Anterior cingulate cortex (tissue), 58 donors: Measurements from ENCODE around the gene TRPM6.

ENCODE experiments used
- DNase-seq, 58 donors: peaks; one replicate each; lab custom pipeline; 2025; lab: John Stamatoyannopoulos, UW

The TRPM6 gene

DNA sequence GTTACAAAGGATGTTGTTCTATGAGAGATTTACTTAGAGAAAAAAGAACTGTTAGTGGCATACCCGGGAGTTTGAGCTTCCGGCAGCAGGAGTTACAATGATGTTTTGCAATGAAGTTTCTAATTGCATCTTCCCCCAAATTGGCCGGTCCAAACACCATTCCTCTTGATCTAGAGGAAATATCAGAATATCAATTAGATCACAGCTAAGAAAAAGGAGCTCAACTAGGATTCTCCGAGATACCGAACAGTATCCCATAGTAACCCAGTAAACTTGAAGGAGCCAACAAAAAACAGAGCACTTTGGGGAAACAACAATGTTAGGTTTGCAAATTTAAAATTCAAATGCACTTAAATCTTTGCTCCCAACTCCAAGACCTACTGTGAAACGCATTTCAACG lies 159.5 kb downstream of the TRPM6 start:
- peak in 8 of 58 donors; percentile 13 to 53 (median 30) for DNase-seq

DNA sequence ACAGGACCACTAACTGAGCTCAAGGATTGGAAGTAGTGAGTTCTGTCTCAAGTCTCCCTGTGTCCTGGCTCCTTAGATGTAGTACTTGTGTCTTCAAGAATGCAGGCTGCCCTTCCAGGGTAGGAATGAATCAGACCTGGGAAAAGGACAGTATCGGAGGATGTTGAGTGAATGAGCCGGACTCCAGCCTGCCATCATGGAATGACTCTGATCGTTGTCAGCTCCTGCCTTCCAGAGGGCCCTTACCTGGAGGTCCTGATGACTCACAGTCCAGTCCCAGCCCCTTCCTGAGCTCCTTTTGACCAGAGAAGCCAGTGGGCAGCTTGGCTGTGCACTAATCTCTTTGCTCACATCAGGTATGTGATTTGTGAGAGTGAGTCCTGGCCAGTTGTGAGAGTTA lies 161.1 kb downstream of the TRPM6 start:
- no peak for DNase-seq

DNA sequence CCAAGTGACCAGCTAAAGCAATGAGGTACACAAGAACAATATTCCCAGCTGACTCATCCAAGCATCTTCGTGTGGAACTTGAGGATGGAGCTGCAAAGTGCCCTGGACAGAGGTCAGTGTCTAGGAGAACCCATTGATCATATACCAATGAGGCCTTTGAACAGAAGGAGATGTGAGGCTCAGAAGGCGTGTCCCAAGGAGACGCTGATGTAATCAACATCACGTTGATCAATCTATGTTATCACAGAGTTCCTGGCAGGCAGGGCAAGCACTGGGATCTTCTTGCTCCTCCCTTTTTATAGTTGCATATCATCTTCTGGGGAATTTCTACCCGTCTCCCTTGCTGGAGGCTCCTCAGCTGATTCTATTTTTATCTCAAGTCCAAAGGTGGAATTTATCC lies 163.4 kb downstream of the TRPM6 start:
- DNase-seq = no peak

DNA sequence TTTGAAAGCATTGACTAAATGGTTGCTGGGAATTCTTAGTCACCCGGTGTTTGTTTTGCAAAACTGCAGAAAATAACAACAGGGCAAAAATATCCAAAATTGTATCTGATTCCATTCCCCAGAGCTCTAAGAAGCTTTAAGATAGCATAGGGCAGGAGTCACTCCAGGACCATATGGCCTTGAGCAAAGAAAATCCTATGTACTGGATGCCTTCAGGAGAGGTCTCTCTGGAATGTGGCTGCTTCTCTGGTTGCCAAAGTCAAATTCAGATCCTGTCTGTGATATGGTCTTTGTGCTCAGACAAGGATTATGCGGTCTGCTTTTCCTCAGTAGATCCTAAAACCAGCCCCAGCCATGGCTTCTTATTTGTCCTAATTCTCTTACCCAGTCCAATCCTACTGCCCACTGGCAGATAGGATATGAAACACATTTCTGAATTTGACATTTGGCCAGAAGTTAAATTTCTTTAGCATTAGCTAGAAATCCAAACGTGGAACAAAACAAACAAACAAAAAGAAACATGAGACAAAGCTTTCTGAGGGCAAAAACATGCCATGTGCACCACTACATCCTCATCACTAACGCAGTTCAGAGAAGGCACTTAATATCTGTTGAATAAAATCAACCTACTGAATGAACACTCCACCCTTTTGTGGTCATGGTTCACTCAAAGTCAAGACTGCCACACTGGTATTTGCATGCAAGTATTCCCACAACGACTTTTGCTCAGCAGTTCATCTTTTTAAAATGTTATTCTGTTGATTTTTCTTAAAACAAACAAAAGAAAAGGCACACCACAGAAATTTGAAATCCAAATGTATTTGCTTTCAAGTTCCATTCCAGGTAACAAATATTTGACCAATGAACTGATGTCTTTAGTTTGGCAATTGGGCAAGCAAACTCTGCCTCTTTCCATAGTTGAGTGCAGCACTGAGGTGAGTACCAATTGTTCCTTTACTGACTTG lies 165.7 kb downstream of the TRPM6 start:
- DNase-seq = no peak

DNA sequence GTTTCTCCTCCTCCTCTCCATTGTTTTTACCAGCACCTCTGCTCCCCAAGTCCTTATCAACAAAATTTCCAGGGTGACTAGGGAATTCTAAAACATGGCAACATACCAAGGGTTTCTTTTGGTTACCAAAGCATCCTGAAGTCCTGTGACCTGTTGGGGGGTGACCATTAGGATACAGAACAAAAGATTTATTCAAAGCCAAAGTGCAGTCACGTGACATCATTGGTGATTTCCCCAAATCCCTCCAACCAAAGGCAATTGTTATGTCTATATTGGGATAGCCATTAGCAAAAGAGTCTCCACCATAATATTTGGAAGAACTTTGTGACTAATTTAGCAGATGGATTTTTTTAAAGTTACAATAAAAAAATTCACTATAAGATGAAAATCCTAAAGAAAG lies 168.4 kb downstream of the TRPM6 start:
- DNase-seq = no peak

DNA sequence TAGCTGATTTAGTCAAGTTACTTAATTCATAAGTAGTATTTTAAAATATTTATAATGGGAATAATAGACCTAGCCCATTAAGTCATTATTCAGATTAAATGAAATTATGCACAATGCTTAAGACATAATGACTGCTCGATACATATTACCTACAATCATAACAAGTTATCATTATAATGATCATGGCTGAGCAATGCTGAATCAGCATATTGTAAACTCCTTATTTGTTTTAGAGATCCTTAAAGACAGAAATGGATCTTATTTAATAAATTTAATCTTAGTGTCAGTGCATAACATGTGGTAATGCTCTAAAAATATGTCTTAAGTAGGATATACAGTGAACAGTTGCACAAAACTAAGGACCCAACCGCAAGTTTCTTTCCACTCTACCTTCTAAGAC lies 169.0 kb downstream of the TRPM6 start:
- DNase-seq = no peak

GRCh38 chr9:74711341-74711740 lies 176.4 kb downstream of the TRPM6 start:
- DNase-seq = no peak

DNA sequence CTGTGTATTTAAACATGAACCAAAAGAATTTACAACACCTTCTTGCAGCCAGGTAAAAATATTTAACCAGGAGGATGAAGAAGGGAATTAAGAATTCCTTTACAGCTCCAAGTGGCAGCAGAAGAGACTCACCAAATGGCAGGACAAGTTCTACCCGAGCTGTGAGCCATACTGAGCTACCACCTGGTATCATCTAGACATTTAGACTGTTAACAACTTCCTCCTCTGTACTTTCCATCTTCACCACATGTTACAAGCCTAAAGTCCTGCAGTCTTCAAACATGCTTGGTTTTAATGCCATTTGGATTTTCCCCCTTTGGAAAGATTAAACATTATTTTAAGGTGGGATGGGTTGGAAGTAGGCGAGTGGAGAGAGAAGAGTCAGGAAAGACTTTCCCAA lies 190.2 kb downstream of the TRPM6 start:
- no peak for DNase-seq

- no peak for DNase-seq
Observed at GRCh38 chr9:74696520-74696919, 191.2 kb downstream of the TRPM6 start.

DNA sequence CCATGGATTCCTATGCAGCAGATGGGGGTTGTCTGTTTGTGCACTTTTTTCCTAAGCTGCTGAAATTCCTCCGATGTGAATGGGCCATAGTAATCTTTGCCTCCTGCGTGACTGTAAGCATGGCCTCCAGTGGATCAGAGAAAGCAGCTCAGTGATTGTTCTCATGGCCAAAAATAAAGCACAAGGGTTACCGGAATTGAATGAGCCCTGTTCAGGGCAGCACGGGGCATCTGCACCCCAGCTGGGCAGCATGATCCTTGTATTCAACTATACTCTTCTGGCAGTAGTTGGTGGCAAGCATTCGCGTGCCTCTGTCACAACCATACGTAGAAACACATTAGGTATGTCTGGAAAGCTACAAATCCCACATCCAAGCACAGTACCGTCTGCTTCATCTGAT lies 196.7 kb downstream of the TRPM6 start:
- no peak for DNase-seq

DNA sequence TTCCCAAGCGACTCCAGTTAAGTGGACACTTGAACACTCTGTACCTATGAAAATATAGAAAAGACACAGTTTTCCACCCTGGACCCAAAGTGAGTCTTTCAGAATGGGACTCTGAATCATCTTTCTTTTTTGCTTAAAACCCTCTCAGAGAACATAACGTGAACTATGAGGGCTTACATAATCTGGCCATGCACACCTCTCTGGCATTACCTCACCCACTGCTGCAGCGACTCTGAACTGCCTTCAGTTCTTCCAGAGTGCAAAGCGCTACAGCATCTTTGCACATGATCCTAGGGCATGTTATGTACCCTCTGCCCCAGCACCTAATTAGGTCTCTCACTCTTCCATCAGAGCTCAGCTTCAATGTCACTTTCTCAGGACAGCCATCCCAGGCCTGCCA lies 204.4 kb downstream of the TRPM6 start:
- DNase-seq = peak in 3 of 58 donors; percentile 4 to 81 (median 4)

- no peak for DNase-seq
Observed at GRCh38 chr9:74681906-74682305, 205.8 kb downstream of the TRPM6 start.

GRCh38 chr9:74674077-74674476 lies 213.6 kb downstream of the TRPM6 start:
- DNase-seq = no peak
